NCI-H82 treated with DMSO at 0.1 percent for 48 hours (cell line): ENCODE results near the gene RTN4RL1.
A peak's percentile ranks its signal among the peaks of the same experiment; 100 is the strongest.

ENCODE experiments used
- DNase-seq: peaks from one replicate; lab custom pipeline; 2025; ENCODE audit not compliant: unreplicated experiment; lab: John Stamatoyannopoulos, UW

Gene RTN4RL1

DNA sequence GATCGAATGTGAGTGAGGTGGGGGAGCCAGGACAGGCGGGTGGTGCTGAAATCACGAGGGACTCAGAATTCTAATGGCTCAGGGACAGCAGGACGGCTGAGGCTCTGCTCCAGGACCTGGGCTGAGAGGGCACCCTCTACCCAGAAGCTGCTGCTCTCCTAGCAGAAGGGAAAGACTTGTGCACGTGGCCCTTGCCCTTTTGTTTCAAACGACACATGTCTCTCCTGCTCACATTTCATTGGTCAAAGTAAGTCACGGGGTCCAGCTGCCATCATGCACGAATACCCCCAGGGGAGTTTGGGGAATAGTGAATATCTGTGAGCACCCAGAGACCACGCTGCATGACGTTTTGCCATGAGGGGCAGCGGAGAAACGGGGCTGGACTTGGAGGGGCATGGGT lies 73.2 kb downstream of the RTN4RL1 start:
- DNase-seq, result no peak

DNA sequence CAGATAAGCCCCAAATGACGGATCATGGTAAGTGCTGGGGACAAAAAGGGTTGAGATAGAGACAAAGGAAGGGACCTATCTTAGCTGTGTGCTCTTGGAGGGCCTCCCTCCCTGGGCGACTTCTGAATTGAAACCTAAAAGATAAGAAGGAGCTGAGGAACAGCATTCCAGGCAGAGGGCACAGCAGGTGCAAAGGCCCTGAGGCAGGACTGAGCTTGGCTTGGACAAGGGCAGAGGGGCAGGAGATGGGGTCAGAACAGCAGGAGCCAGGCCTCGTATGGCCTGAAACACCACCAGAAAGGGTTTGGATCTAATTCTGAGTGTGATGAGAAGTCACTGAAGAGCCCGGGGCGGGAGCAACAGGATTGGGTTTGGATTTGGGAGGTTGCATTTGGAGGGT lies 75.4 kb downstream of the RTN4RL1 start:
- DNase-seq, result no peak

DNA sequence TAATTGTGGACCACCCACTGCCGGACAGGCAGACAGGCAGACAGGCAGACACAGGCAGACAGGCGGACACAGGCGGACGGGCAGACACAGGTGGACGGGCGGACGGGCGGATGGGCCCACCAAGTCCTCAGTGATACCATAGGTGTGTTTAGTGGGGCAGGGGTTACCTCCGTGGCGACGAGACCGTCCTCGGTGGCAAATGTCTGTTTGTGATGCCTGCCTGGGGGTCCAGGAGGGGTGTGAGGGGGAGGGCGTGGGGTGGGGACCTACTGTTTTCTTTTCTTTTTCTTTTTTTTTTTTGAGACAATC lies 76.7 kb downstream of the RTN4RL1 start:
- DNase-seq, result no peak

DNA sequence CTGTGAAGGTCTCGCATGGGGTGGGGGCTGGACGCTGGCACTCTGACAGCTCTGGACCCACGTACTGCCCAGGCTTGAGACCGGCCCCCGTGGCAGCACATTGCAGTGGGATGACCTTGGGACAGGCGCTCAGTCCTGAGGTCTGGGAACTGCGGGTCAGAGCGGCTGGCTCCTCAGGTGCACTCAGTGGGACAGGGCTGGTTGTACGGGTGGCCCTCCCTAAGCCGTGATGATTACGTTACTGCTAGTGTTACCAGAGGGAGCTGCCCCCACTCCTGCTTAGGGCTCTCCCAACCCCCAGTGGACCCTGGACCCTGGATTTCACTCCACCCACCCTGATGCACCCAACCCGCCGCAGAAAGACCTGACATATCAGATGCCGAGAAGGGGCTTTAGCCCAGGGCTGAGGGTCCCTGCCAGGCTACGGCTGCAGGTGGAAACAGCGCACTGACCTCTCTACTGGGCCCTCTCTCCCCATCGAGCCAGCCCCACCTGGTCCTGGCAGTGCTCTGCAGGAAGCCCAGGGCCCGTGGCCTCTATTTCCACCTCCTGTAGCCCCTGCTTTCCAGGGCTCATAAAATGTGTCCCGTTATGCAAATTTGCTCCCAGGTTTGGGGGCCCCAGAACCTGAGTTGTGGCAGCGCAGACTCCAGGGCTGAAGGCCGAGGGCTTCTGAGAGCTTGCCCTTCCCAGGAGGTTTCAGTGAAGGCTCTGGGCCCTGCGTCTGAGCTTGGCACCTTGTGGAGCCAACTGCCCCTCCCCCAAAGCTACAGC lies 77.2 kb downstream of the RTN4RL1 start:
- DNase-seq, result no peak

DNA sequence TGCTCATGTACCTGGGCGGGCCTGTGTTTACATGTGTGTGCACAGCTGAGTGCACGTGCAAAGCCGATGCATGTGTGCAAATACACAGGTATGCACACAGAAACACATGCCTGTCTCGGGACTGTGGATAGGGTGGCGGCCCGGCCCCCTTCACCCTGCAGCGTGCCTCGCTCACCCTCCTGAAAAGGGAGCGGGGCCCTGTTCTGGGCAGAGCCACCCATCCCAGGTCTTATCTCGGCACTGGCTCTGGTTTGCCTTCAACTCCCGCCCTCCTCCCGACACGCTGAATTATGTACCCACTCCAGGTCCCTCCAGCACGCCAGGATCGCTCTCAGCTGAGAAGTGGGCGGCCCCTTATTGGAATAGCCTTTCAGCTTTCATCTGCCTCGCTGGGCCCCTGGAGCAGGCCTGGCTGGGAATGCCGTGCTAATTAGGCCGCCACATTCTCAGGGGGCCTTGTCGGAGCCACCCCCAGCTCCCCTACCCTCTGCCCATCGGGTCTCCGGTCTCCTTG lies 77.8 kb downstream of the RTN4RL1 start:
- no peak for DNase-seq

DNA sequence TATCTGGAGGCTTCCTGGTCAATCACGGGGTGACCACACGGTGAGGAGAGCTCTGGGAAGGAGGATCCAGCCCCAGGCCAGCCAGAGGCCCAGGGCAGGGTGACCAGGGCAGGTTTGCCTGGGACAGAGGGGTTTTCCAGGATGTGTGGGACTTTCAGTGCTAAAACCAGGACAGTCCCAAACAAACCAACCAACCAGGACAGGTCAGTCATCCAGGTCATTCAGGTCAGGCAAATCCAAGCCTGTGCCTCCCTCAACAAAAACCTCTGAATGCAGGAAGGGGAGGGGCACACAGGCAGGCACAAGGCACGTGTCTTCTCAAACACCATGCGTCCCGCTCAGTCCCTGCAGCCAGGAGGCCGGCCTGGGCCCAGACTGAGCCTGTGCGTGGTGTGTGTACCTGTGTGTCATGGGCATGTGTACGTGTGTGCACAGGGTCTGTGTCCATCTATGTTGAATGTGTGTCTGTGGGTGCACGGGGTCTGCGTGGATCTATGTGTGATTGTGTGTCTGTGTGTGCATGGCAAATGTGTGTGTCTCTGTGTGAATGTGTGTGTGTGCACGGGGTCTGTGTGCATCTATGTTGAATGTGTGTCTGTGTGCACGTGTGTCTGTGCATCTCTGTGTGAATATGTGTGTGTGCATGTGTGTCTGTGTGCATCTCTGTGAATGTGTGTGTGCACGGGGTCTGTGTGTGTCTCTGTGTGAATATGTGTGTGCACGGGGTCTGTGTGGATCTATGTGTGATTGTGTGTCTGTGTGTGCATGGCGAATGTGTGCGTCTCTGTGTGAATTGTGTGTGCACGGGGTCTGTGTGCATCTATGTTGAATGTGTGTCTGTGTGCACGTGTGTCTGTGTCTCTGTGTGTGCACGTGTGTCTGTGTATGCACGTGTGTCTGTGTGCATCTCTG lies 78.9 kb downstream of the RTN4RL1 start:
- no peak for DNase-seq

DNA sequence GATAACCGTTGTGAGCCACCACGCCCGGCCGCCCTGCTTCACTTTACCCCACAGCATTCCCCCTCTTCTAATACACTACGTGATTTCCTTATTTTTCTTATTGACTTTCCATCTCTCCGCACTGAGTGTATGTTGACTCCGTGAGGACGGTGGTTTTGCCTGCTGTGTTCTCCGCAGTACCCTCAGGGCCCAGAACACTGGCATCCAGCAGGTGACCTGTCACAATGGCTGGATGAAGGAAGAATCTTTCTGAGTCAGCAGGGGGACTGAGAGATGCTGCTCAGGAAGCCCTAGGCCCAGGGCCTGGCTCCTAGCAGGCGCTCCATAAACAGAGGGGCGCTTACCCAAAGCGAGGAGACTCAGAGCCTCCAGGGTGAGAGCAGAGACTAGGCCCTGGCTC lies 79.5 kb downstream of the RTN4RL1 start:
- no peak for DNase-seq

DNA sequence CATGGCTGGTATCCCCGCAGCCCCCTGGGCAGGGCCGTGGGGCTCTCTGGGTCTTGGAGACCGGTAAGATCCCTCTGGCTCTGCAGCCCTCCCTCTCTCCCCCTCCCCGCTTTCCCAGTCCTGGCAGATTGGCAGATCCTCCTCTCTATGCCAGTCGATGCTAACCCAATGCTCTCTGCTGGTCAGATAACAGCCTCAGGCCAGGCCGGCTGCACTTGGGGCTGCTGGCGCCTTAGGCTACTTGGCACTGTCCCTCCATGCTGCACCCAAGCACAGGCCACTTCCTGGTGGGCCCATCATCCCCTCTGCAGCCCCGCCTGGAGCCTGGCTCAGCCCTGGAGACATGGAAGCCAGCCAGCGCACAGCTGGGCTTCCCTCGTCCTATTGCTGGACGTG lies 81.7 kb downstream of the RTN4RL1 start:
- no peak for DNase-seq

DNA sequence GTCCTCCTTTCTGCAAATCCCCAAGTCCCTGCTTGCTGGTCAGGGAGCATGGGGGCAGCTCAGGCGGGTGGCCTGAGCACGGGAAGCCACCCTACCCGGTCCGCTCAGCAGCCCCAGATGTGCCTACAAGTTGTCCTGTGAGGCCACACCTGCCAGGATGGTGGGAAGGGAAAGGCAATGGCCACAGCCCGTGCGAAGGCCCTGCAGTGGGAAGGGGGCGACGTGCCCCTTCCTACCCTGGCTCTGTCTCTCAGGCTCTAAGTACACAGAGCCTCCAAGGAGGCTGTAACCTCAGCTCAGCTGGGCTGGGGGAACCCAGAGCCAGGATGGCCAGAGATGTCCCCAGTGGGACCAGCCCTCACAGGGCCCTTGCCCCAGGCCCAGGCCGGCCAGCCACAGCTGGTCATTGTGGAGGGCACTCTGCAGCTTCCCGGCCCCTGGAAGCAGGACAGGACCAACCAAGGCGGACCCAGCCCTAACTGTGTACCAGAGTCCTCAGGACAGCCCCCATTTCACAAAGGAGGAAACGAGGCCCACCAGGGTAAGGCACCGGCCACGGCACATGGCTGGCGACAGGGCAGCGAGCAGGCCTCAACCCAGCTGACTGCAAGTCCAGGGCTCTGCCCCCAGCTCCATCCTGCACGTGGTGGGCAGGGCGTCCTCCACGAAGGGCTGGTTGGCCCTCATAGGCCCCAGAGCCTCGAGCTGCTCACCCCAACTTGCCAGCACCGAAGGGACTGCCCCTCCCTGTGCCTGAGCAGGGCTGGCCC lies 82.3 kb downstream of the RTN4RL1 start:
- DNase-seq, result no peak

DNA sequence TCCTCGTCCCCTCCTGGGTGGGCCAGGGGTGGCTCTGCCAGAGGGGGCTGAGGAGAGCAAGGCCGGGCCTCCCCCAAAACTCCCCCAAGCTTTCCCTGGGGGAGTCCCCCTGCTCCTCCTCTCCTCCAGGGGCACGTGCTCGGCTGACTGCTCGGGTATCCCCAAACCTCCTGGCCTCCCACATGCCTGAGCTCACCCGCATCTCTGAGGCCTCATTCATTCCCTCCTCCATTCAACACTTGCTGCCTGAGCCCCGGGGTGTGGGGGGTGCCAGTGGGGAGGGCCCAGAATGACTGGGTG lies 83.1 kb downstream of the RTN4RL1 start:
- DNase-seq, result no peak

DNA sequence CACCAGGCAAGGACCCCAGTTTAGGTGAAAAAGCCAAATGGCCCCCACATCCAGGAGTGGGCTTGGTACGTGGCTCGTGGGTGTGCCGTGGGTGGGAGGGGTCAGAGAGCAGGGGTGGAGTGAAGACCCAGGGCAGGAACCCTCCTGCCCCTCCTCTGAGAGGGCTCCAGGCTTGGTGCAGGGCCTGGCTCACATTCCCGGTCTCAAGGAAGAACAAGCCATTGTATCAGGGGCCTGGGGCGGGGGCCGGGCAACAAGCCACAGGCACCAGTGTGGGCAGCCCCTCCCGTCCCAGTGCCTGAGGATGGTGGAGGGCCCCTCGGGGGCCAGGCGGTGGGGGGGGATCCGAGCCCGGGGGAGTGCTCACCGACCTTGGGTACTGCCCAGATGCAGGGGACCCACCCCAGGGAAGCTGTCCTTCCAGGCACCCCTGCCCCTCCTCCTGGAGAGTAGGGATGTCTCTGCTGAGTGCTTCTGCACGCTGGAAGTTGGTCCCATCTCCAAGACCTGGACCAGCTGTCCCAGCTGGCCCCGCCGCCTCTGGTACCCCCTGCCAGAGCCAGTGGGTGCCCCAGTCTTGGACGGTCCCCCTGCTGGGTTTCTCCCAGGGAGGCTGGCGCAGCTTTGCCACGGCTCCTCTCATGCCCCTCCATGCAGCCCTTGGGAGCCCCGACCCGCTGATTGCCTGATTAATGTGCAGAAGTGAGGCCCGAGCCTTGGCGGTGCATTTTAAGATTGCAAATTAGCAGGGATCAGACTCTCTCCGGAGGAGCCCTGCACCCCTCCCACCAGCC lies 83.7 kb downstream of the RTN4RL1 start:
- no peak for DNase-seq

DNA sequence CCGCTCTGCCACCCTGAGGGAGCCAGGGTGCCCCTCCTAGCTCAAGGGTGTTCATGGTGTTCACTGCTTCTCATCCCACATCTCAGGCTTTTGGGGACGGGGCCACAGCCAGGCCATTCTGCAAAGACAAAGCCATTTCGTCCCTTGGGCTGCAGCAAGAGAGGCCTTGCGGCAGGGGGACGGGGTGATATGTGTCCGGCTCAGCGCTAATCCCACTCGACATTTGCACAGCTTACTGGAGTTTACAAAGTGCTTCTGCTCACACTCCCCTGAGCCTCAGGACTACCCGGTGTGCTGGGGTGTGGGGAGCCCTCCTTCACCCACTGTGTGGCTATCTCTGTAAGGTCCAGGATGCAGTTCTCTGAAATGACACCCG lies 84.3 kb downstream of the RTN4RL1 start:
- no peak for DNase-seq

DNA sequence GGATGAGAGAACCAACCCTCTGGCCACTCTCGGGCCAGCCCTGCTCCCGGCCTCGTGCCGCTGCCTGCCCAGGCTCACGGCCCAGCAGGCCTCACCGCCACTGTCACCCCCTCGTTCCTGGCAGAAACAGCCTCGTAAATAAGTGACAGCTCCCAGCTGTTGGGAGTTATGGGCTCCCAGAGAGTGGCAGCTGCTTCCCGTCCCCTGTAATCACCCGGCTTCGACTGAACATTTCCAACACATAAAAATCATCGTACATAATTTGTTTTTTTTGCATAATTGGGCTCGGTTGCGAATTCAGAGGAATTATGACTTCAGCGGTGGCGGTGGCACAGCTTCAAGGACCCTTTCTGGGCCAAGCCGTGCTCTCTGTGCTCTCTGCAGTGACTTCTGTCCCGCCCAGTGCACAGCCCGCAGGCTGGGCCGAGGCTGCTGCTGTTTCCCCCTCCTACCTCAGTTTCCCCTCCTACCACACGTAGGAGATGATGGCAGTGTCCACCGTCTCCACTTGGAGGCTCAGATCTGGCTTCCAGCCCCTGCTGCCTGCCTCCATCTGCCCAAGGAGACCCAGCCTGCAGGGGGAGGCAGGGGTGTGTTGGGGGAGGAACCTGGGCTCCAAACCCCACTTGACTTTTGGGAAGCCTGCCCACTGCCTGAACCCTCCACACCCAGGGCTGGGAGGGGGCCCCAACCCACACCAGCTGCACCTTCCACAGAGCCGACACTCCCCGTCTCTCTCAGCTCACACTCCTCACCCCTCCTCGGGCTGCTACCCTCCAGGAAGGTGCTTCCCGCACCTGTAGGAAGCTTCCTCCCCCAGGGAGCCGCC lies 84.9 kb downstream of the RTN4RL1 start:
- peak; percentile 32 for DNase-seq

DNA sequence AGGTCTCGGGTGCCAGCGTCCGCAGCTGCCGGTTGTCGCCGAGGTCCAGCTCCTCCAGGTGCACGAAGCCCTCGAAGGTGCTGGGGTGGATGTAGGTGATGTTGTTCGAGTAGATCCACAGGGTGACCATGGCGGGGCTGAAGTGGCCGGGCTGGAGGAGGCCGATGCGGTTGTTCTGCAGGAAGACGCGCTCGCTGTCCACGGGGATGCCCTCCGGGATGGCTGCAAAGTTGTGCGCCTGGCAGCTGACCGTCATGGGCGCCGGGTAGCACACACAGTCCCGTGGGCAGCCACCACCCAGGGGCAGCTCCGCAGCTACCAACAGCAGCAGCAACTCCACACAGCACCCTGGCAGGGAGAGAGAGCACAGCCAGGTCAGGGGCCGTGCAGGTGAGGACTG lies 87.7 kb downstream of the RTN4RL1 start:
- DNase-seq, result no peak

DNA sequence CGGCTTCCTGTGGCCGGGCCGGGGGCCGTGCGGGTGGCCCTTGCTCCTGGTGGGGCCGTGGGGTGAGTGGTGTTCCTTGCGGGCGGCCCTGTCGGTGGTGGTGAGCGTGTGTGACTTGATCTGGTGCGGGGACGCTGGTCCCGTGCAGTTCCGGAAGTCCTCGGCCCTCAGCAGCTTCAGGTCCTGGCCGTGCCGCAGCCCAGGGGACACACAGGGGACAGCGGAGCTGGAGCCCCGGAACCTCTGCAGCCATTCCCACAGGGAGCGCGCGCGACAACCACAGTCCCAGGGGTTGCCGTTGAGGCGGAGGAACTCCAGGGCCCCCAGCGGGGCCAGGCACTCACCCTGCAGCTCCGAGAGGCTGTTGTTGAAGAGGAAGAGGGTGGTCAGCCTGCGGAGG lies 88.4 kb downstream of the RTN4RL1 start:
- DNase-seq, result no peak

DNA sequence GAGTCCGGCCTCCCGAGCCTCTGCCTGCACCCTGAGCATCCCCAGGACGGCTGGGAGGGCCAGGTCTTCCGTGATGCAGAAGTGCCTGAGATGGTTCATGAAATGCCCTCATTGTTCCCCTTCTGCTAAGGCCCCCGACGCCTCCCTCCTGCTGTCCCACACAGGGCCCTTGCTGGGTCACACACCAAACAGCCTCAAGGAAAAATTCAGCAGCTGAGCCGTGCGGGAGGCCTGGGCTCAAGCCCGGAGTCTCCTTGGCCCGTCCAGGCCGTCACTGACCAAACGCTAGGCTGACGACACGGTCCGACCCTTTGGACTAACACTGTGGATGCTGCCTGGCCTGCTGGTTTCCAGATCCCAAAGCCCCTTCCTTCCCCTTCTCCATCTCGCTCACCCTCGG lies 90.2 kb downstream of the RTN4RL1 start:
- DNase-seq, result no peak

DNA sequence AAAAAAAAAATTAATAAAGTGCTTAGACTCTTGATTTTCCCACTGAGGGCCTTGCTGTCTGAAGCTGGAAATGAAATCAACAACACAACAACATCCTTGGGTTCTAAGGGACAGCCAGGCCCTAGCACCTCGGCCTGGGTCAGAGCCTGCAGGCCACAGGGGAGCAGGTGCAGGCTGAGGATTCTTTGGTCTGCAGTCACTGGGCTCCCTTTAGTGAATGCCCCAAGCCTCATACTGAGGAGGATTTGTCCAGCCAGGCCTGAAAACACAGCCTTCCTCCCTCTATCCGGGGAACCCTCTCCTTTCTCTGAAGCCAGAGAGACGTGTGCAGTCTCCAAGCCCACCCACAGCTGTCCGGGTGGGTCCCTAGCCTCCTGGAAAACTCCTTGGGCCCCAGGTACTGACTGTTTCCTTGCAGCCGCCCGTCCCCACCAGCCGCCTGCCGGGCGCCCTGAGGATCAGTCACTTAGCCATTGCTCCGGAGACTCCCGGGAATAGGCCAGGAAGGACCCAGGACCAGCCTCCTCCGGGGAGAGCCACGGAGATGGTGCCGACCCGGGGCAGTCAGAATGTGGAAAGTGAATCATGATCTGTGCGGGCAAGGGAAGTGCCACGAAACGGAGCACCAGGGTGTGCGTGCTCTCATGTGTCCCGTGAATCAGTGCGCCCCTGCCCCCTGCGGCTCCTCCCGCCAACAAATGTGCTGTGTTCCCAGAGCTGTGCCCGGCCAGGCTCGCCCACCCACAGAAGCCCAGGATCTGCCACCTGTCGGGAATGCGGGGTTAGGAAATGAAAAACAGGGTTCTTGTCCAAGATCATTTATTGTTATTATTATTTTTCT lies 91.0 kb downstream of the RTN4RL1 start:
- no peak for DNase-seq

DNA sequence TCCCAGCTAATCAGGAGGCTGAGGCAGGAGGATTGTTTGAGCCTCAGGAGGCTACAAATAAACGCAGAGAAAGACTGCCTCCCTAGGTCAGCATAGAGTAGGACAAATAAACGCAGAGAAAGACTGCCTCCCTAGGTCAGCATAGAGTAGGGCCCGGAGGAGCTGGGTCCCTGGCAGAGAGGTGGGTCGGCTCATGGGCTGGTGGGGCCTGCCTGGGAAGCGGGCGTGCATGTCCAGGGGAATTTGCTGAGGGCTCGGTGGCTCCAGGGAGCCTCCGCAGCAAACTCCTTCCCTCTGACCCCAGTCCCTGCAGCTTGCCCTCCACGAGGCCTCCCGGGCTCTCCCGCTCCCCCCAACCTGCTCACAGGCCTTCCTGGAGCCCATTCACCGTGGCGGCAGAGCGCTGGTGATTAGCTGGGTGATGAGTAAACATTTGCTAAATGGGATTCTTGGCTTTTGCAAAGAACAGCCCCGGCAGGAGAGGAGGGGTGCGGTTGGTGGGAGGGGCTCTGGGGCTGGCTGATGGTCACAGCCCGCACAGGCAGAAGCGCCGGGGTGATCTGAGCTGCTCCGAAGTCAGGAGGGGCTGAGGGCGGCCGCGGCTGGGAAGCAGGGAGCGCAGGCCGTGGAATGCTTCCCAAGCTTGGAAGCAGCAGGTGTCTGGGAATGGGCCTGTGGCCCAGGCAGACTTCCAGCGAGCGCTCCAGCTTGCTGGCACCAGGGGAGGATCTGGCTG lies 93.1 kb downstream of the RTN4RL1 start:
- peak; percentile 87 for DNase-seq

DNA sequence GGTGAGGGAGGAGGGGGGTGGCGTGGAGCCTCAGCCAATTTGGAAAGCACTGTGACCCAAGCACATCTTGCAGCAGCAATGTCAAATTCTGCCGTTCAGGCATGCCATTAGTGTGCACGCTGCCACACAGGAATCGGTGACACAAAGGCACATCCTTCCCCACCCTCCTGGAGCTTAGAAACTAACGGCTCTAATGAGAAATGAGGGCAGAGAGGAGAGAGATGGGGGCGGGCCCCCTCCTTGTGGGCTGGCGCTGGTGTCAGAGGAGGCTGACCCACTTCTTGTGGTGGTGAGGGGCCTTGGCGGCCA lies 94.8 kb downstream of the RTN4RL1 start:
- no peak for DNase-seq
